HL-60 (cell line): ENCODE data around the gene ZNF385D.

Experiments
- SPI1 ChIP-seq: IDR thresholded peaks from 2 replicates; pipeline ENCODE4 v1.6.1; 2012; ENCODE audit warnings: low read depth, mild to moderate bottlenecking, borderline replicate concordance
- TF ChIP-seq, protein P1 (sequence below): IDR thresholded peaks from one replicate; pipeline ENCODE4 v1.5.1; 2011; ENCODE audit warnings: low read length, control low read depth, inconsistent platforms; ENCODE audit not compliant: insufficient read depth

GRCh38 chr3:21783839-21784238 lies 32.8 kb upstream of the ZNF385D start:
- TF ChIP-seq, protein P1, sequence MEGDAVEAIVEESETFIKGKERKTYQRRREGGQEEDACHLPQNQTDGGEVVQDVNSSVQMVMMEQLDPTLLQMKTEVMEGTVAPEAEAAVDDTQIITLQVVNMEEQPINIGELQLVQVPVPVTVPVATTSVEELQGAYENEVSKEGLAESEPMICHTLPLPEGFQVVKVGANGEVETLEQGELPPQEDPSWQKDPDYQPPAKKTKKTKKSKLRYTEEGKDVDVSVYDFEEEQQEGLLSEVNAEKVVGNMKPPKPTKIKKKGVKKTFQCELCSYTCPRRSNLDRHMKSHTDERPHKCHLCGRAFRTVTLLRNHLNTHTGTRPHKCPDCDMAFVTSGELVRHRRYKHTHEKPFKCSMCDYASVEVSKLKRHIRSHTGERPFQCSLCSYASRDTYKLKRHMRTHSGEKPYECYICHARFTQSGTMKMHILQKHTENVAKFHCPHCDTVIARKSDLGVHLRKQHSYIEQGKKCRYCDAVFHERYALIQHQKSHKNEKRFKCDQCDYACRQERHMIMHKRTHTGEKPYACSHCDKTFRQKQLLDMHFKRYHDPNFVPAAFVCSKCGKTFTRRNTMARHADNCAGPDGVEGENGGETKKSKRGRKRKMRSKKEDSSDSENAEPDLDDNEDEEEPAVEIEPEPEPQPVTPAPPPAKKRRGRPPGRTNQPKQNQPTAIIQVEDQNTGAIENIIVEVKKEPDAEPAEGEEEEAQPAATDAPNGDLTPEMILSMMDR: no peak
- TF ChIP-seq SPI1: no peak
